HG02759 (cell line): Measurements from ENCODE around the gene HMGN4.
"Not testable (repeated sequence)": the region's sequence is repeated elsewhere in the genome, so short reads cannot be mapped to it uniquely, and the experiment has no call there.

Source experiments
- ATAC-seq: cut with Tn5 transposase; IDR thresholded peaks from one replicate; pipeline ENCODE4 v1.9.1; 2021; ENCODE audit warnings: mild to moderate bottlenecking, moderate library complexity; ENCODE audit not compliant: unreplicated experiment

Gene HMGN4

DNA sequence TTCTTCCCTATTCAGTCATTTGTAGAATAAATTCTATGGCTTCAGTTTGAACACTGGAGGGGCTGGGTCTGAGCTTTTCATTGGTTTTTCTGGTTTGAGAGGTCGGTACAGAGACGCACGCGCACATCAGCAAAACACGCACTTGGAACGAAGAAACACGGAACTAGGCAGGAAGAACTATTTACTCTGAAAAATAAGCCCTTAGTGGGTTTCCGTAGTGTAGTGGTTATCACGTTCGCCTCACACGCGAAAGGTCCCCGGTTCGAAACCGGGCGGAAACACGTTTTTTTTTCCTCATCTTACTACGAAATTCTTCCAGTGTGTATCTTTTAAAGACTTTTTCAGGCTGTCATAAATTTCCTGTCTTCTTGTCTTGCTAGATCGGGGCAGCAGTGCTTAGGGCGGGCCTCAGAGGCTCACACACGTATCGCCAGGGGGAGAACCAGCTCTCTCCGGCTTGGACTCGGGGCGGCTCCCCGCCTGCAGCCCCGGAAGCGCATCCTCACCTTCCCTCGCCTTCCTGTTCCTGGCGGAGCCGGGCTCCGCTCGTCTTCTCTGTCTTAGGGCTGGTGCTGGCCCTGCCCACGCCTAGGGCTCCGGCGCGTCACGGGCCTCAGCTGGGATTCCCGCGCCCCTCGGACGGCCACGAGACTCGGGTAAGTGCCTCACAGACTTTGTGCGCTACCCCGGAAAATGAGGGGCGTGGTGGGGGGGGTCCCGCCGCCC lies at the start of gene HMGN4:
Gene HMGN4, plus strand, starts transcription at position 521 of the 726 bp plus-strand sequence. CDS start 6,841 bp downstream, outside the sequence.
- peak; percentile 57 for ATAC-seq

DNA sequence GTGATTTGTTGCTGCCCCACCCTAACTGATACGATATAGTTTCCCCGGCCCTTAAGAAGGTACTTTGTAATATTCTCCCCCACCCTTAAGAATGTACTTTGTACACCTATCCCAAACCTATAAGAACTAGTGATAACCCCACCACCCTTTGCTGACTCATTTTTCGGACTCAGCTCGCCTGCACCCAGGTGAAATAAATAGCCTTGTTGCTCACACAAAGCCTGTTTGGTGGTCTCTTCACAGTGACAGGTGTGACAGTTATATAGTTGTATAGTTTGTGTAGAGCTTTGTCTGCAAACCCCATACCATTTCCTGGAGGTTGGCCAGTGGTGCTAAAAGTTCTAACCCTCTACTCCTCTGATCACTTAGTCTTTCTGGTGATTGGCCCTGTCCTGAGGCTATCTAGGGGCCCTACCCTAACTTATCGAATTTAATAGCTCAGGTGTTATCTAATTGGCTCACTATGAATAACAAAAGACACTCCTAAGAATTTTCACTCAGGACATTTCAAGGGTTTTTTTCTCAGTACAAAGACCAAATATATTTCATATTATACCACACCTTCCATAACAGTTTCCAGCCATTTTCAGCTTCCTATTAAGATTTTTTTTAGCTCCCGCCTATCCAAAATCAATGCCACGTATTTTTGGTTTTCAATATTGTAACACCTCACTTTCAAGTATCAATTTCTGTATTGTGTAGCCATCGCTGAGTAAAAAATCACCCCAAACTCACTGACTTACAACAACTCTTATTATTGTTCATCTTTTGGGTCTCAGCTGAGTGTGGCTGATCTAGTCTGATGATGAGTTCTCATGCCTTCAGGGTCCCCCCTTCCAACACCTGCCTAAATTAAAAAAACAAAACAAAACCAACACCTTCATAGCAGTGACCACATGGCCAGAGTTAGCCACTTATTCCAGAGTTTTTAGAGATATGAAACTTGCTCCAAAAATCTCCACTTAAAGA lies 47.9 kb upstream of the HMGN4 start:
- no peak for ATAC-seq

DNA sequence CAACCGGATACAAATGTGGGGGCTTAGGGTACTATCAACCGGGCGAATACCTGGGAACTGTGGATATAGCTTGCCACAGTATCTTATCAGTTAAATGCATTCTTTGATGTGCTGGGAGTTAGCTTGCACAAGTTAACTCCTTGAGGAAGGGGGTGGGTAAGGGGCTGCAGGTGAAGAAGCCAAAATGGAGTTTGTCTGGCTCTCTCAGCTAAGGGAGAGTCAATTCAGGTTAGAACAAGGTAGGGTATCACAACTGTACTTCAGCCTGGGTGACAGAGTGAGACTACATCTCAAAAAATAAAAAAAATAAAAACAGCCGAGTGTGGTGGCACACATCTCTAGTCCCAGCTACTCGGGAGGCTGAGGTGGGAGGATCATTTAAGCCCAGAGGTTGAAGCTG lies 46.6 kb upstream of the HMGN4 start:
- ATAC-seq: no peak

DNA sequence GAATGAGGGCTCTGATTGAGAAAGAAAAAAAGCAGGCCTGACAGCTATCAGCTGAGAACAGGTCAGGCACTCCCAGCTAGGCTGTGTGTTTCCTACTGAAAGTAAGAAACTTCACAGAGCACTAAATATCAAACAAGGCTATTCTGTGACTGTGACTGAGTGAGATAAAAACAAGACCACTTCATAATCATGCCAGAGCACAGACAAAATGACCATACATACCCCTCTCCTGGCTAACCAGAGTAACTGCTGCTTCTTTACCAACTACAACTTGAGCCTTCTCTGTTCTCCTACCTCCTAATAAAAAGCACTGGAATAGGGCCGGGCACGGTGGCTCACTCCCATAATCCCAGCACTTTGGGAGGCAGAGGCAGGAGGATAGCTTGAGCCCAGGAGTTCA lies 44.9 kb upstream of the HMGN4 start:
- ATAC-seq: no peak

DNA sequence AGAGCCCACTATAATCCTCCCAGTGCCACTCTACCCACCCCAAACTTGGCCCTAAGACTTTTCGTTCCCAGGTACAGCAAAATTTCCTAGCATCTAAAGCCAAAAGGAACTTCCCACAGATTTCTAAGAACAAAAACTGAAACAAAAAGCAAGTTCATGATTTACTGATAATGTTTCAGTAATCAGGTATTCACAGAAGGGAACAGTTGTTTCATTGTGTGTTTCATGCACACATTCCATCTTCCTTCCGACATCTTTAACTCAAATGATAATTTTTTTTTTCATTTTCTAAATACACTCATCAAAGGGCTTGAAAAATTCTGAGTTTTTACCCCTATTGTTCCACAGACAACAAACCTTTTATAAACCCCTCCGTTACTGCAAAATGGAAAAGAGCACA lies 44.0 kb upstream of the HMGN4 start:
- ATAC-seq: no peak

DNA sequence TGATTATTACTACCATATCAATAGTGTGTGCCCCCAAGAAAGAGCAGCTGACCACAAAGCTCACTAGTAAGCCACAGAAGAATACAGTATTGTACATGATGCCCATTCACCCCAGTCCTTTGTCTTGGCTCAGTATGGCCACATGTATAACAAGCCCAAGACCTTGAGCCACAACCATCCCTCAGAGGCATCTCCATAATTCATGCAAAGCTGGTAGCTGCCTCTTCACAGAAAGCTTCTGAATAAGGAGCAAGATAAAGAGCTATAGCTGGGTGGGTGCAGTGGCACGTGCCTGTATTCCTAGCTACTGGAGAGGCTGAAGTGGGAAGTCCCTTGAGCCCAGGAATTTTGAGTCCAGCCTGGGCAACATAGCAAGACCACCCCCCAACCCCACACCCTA lies 42.9 kb upstream of the HMGN4 start:
- ATAC-seq: no peak

DNA sequence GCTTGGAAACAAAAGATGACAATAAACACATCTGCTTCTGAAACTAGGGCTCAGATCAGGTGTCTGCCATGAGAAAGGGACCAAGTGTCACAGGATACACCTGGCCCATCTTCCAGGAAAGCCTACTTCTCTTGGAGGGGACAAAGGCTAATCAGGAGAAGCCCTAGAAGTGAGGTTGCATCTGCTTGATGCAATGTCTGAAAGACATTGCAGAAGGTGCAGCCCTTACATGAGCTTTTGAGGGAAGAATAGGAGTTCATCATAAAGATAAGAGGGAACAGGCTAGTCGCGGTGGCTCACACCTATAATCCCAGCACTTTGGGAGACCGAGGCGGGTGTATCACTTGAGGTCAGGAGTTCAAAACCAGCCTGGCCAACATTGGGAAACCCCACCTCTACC lies 40.6 kb upstream of the HMGN4 start:
- no peak for ATAC-seq

DNA sequence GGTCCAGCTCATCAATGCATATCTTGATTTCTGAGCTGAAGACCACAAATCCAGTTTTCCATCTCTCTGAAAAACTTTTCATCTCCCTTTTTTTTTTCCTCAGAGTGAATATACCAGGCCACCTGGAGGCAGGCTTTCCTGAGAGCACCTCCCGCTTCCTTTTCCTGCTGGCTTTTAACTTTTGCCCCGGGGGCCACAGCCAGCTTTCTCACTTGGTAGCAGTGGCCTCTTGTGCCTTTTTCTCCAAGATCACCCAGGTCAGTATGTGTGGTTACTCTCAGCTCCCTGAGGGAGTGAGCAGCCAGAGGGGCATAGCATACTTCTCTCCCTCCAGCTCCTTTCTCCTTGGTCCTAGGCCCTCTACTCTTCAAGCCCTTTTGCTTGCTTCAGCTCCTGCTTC lies 38.1 kb upstream of the HMGN4 start, which contains the start of gene BTN1A1:
Gene BTN1A1, plus strand, starts transcription at position 202 of the 400 bp plus-strand sequence. CDS start 984 bp downstream, outside the sequence.
- no peak for ATAC-seq

DNA sequence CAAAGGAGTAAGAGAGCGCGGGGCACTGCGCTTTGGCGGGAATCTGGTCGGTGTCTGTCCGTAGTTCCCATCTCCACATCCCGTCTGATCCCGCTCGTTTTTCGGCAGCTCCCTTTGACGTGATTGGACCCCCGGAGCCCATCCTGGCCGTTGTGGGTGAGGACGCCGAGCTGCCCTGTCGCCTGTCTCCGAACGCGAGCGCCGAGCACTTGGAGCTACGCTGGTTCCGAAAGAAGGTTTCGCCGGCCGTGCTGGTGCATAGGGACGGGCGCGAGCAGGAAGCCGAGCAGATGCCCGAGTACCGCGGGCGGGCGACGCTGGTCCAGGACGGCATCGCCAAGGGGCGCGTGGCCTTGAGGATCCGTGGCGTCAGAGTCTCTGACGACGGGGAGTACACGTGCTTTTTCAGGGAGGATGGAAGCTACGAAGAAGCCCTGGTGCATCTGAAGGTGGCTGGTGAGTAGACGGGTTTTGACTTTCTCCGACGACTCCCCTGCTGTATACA lies 36.6 kb upstream of the HMGN4 start:
- no peak for ATAC-seq

DNA sequence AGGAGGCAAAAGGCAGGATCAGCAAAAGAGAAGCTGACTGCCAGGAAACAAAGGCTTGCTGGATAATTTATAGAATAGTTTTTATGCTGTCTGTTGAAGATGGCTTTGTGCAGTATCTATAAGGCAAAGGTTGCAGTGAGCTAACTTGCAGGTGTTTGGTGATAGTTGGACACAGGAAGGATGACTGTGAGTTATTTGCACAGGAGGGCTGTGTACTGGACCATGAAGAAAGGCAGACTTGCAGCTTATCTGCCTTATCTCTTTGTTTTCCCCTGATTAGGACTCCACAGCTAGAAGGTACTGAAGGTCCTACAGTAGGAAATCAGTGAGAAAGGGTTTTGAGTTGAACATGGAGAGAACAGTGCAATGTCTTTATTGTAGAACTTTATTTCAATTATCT lies 36.0 kb upstream of the HMGN4 start:
- ATAC-seq: no peak

DNA sequence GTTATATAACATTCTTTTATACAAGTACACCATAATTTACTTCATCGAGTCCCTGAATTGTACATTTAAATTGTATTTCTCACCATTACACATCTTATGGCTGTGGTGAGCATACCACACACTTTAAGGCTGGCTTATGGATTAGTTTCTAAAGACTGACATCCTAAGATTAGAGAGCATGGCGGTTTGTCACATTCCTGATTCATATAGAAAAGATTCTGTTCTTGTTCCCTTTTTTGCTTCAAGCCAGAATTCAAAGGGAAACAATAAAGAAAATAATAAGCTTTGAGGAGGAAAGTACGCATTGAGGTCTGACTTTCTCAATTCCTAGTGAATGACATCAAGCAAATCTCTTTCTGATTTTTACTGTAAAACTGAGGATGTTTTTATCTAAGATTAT lies 35.5 kb upstream of the HMGN4 start:
- no peak for ATAC-seq

DNA sequence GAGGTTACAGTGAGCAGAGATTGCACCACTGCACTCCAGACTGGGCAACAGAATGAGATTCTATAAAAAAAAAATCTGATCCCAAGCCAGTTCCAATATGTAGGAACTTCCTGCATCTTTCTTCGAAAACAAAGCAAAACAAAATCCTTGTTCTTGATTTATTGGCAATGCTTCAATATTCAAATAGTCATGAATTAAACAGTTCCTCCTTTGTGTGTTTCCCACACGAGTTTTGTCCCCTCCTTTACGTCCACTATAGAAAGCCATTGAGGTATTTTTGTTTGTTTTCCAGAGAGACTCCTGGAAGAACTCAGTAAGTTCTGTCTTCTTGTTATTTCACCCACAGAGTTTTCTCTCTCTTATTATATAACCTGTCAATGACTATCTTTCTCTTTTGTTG lies 30.5 kb upstream of the HMGN4 start:
- no peak for ATAC-seq

DNA sequence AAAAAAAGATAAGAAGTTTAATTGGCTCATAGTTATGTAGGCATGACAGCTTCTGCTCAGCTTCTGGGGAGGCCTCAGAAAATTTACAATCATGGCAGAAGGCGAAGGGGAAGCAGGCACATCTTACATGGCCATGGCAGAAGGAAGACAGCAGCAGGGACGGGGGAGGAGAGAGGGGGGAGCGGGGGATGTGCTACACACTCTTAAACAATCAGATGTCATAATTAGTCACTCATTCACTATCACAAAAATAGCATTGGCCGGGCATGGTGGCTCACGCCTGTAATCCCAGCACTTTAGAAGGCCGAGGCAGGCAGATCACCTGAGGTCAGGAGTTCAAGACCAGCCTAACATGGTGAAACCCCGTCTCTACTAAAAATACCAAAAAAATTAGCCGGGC lies 27.1 kb upstream of the HMGN4 start:
- ATAC-seq: not testable (repeated sequence)

DNA sequence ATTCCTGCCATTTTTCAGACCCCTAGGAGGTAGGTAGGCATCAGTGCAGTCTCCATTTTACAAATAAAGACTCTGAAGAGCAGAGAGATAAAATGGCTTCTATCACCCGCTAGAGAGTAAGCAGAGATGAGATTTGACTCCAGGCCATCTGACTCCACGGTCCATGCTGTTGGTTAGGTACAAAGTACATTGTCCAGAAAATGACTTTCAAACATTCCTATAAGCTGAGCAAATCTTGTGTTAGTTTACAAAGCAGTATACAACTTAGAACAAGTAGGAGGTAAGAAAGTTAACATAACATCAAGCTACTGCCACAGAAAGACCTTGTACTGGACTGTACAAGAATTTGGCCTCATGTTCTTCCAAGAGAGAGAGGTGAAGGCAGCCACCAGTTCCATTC lies 23.2 kb upstream of the HMGN4 start:
- ATAC-seq: no peak

DNA sequence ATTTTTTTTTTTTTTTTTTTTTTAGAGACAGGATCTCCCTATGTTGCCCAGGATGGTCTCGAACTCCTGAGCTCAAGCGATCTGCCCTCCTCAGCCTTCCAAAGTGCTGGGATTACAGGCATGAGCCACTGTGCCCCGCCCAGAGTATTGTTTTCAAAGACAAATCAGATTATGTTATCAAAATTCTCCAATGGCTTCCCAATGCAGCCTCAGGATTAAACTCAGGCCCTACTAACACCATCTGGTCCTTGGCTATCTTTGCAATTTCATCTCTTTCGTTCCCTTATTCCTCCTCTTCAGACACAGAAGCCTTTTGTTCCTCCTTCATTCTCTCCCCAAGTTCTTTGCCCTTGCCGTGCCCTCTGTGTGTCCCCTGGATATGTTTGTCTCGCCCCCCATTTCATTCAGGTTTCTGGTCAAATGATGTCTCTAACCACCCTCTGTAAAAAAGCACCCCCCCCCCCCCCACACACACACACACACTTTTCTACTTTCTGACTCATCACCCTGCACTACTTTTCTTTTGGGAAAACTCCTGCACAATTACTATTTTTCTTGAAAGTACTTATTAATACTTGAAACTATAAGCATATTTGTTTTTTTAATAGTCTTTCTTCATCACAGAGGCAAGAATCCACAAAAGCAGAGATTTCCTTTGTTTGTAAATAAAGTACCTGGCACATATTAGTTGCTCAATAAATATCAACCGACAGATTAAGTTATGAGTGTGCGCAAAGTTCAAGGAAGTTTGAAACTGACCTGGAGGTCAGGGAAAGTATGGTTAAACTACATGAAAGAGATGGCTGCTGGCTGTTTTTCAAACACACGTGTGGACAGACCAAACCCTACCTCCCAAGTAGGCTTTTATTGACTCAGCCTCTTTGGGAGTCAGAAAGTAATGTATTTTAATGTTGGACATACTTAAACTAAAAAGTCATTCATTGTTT lies 21.4 kb upstream of the HMGN4 start:
- ATAC-seq: no peak

DNA sequence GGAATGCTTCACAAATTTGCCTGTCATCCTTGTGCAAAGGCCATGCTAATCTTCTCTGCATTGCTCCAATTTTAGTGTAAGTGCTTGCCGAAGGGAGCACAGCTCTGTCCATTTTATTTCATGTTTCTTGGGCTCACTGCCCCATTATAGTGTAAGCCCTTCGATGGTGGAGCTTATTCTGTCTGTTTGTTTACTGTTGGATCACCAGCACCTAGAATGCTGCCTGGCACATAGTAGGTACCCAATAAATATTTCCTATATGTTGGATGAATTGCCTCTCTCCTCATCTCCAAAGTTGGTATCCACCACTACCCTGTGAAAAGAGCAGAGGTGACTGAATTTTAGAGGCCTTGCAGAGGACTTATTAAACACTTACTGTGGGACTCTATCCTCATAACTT lies 18.8 kb upstream of the HMGN4 start:
- no peak for ATAC-seq

DNA sequence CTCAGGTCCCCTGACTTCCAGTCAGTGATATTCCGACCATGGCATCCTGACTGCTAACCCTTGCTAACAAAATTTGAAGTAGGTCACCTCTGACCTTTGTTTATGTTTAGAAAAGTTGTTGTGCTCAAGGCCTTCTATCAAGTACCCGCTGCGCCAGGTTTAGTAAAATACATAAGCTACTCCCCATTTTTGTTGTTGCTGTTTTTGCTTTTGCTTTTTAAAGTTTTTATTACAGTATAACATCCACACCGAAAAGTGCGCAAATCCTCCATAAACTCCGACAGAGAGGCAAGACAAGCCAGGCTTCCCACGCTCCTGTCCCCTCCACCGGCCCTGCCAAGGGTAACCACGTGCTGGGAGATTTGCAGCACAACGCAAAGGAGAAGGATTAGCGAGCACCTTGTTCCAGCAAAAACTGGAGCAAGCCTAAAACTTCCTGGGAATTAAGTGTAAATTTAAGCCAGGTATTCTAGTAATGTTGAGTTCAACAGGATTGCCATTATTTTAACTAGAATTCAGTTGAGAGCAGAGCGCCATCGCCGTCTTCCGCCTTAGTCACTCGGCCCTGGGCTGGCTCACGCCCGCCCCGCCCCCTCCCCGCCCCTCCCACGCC lies 17.8 kb upstream of the HMGN4 start:
- peak; percentile 30 for ATAC-seq

DNA sequence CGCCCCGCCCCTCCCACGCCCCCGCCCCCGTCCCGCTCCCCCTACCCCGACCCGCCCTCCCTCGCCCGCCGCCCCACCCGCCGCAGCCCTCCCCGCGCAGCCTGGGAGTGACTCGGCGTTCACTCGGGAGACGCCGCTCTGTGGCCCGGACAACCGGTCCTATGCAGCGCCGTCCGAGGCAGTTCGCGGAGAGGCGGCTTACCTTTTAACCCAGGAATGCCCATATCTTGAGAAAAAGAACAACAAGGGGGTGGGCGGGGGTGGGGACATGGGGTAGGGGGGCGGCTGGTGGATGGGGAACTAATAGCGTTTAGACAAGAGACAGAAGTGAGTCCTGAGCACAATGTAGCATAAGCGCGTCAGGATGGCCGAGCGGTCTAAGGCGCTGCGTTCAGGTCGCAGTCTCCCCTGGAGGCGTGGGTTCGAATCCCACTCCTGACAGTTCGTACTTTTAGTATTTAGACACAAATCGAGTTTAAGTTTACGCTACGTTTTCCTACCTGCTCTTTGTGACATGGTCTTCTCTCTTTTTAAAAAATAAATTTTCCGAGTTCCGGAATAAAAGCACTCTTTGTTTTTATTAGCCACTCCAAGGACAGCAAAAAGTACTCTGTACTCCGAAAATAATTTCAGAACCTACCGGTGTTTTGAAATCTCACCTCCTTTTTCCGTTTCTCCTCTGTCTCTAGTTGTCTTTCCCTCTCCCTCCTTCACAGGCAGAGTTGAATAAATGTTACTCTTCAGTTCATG lies 17.1 kb upstream of the HMGN4 start:
- ATAC-seq: peak; percentile 62

DNA sequence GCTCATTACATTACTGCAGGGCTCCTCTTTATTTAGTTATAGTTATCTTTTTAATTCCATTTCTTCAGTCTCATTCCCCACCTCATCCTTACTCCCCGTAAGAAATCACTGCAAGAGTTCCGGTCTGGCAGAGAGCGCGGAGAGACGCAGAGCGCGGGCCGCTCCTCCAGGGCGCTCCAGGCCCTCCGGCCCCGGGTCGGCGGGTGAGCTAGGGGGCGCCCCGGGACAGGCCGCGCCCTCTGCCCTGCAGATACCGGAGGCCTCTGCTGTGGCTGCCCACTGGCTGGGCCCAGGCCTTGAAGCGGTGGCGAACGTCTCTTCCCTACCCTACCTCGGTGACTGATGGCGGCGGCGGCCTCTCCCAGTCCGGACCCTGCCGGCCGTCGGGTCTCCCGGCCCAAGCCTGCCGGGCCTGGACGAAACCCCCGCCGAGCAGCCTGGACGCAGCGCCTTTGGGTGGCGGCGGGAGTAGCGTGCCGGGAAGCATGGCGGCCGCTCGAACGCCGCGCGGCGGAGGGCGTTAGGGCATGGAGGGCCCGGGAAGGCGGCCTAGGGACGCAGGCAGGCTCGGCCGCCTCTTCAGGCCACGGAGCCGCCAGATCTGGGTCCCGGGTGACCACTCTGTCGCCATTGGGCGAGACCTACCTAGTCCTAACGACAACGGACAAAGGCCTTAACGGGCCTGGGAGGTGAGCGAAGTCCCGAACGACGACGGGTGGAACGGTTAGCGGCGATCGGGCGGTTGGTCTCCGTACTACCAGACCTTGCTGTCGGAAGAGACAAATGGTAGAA lies 16.4 kb upstream of the HMGN4 start:
- peak; percentile 85 for ATAC-seq
